OCI-LY7 (cell line): Measurements from ENCODE around the gene PLCXD3.

Source experiments
- CTCF ChIP-seq: fragments of 200-600 bp; sonication (generic); conservative IDR thresholded peaks from 2 replicates; pipeline ENCODE4 v1.5.1; 2014; ENCODE audit warnings: mild to moderate bottlenecking, antibody characterized with exemption, low read length, moderate library complexity, mixed read lengths
- EZH2phosphoT487 ChIP-seq: fragments of 200-600 bp; sonication (generic); IDR thresholded peaks from 2 replicates; pipeline ENCODE4 v1.6.1; 2018; ENCODE audit warnings: low read depth, borderline replicate concordance, mild to moderate bottlenecking, mixed run types, antibody characterized with exemption, low read length, moderate library complexity, mixed read lengths

GRCh38 chr5:41445937-41446563 is 64.4 kb downstream of the PLCXD3 start:
- no peak for TF ChIP-seq CTCF
- TF ChIP-seq EZH2phosphoT487: no peak
